Measurements from ENCODE around the gene SERPINH1. TPM values are rescaled to one million over a fixed set of nuclear protein-coding genes. Genes with fewer than 3 reads are reported as not detected.

The SERPINH1 gene
- polyA plus RNA-seq, 2 of the 4 experiments (the other 2 are of a cell fraction): 70.7 to 162 TPM

DNA sequence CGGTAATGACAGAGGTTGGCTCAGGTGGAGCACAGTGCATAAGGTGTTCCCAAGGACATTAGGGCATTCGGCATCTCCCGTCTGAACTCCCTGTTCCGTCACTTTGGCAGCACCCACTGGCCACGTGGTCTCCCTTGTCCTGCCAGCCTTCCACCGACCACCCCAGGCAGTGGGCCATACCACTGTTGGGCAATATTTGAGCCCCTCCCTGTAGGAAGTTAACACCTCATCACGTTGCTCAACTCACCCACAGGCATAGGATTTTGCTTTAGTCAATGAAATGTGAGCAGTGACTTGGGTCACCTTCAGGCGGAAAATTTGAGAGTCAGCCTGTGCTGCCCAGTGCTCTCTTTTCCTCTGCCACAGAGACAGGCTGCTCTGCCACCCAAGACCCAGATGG, 44.0 kb downstream of the SERPINH1 start:
- no peak overlapping the region for H3K4me3 ChIP-seq
- DNase-seq (ENCODE audit: low read depth in 1 of 2, low spot score in 1 of 2) (no peak), ATAC-seq (no peak), FAIRE-seq (no peak)
- no peaks in the 10 kb centered on the region for H3K9me3 ChIP-seq
- TF ChIP-seq ATOH8 (CRISPR knock-in tag; IDR thresholded peaks at IDR 0.05; ENCODE audit: low read depth) (no peak), JUNB (IDR thresholded peaks at IDR 0.05) (no peak), ZNF302 (CRISPR knock-in tag; IDR thresholded peaks at IDR 0.05) (no peak), JUN (IDR thresholded peaks at IDR 0.05) (no peak), NR3C1 (IDR thresholded peaks at IDR 0.05) (no peak)
- H3K4me2 ChIP-seq: no peak overlapping the region
- POLR2A ChIA-PET: no interaction called here
- H3K27ac ChIP-seq: no peak overlapping the region
- peaks cover 15% of the 10 kb centered on the region for H3K4me1 ChIP-seq
- CTCF ChIA-PET: interaction anchor here (1.3 kb wide), 1 partner anchor 8 kb away, joined by 5 read pairs; no protein-coding TSS in a partner anchor
- WGBS (ENCODE audit: missing lambda C conversion rate): 66% methylated on average over 8 of the region's 8 CpGs

- TF ChIP-seq, protein P1, sequence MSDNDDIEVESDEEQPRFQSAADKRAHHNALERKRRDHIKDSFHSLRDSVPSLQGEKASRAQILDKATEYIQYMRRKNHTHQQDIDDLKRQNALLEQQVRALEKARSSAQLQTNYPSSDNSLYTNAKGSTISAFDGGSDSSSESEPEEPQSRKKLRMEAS (IDR thresholded peaks at IDR 0.05): no peak
- TF ChIP-seq POLR2AphosphoS2 (conservative IDR thresholded peaks at IDR 0.05; ENCODE audit: low read length) (no peak), SMC3 (IDR thresholded peaks at IDR 0.05) (no peak)
- H3K9me3 ChIP-seq: no peaks in the 10 kb centered on the region
- POLR2A ChIA-PET: no interaction called here
- DNase-seq (ENCODE audit: low read depth in 1 of 2, low spot score in 1 of 2): no peak
- WGBS (ENCODE audit: missing lambda C conversion rate): 20% methylated on average over 3 of the region's 3 CpGs
- CTCF ChIA-PET: interaction anchor here (4.5 kb wide), 1 partner anchor 12 kb away, joined by 22 read pairs; no protein-coding TSS in a partner anchor
- no peak overlapping the region for H3K27ac ChIP-seq
- ATAC-seq: no peak
- no peak for FAIRE-seq
- H3K4me1 ChIP-seq: no peaks in the 10 kb centered on the region
- no peak overlapping the region for H3K4me3 ChIP-seq
- H3K4me2 ChIP-seq: no peak overlapping the region
Observed at GRCh38 chr11:75611823-75612222, 49.8 kb downstream of the SERPINH1 start.

DNA sequence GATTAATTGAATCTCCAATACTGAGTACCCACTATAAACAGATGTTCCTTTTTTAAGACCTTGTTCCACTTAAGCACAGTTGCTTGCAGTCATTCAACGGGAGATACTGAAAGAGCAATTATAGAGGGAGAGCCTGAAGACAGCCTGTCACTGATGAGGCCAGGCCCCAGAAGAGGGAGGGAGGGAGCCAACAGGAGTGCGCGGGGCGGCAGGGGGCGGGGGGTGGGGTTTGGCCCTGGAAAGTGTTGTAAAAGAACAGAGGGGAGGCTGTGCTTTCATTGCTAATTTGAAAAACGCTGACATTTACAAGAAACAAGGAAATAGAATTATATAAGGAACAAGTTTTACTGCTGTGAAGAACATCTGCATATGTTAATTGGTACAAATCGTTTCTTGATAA, 53.7 kb downstream of the SERPINH1 start:
- CTCF ChIA-PET: interaction anchor here (0.8 to 0.9 kb wide), 2 partner anchors 25 to 38 kb away, joined by 3 read pairs; no protein-coding TSS in a partner anchor

DNA sequence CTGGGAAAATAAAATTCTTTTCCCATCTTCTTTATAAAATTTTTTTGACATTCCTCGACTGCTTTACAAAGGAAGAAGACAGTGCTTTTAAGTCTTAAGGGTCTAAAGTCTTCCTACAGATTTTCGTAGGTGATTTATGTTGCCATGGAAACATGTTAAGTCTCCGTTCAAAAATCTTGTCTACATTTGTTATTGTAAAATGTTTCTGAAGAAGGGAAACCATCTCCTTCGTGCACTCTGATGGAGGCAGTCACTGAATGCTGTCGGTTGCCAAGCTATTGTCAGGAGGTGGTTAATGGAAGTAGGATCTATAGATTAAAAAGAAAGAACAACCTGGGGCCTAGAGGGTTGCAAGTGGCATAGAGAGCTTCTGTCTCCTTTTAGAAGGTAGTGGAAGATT, 54.2 kb downstream of the SERPINH1 start:
- no peak for FAIRE-seq
- 51% methylated on average over 5 of the region's 5 CpGs for WGBS (ENCODE audit: missing lambda C conversion rate)
- H3K4me3 ChIP-seq: no peak overlapping the region
- POLR2A ChIA-PET: no interaction called here
- 0 out of 3 replicates have a peak, but pooled peaks cover 3% of the 10 kb centered on the region for H3K9me3 ChIP-seq
- no peaks in the 10 kb centered on the region for H3K4me1 ChIP-seq
- DNase-seq (ENCODE audit: low read depth in 1 of 2, low spot score in 1 of 2): no peak
- CTCF ChIA-PET: interaction anchor here (0.8 kb wide), 1 partner anchor 25 kb away, joined by 3 read pairs; no protein-coding TSS in a partner anchor
- no peak overlapping the region for H3K4me2 ChIP-seq
- ATAC-seq: no peak
- no peak overlapping the region for H3K27ac ChIP-seq
- TF ChIP-seq RARB (CRISPR knock-in tag; IDR thresholded peaks at IDR 0.05): no peak
- no peak for TF ChIP-seq MAFK (IDR thresholded peaks at IDR 0.05; ENCODE audit: partially characterized antibody)
- TF ChIP-seq, protein P1 (IDR thresholded peaks at IDR 0.05): no peak
- TF ChIP-seq, protein P2, sequence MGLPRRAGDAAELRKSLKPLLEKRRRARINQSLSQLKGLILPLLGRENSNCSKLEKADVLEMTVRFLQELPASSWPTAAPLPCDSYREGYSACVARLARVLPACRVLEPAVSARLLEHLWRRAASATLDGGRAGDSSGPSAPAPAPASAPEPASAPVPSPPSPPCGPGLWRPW (IDR thresholded peaks at IDR 0.05): no peak
- TF ChIP-seq RNF2 (IDR thresholded peaks at IDR 0.05; ENCODE audit: borderline replicate concordance, low read depth): no peak
- TF ChIP-seq POLR2A (IDR thresholded peaks at IDR 0.05; ENCODE audit: low read length): no peak
- no peak for TF ChIP-seq CBX8 (IDR thresholded peaks at IDR 0.05)
- TF ChIP-seq FOSB (CRISPR knock-in tag; IDR thresholded peaks at IDR 0.05): no peak

More for the DNA sequence above, 53.7 kb downstream of the SERPINH1 start:
- ATAC-seq: no peak
- H3K4me3 ChIP-seq: no peak overlapping the region
- no peak for TF ChIP-seq CHD2 (IDR thresholded peaks at IDR 0.05; ENCODE audit: low read length, partially characterized antibody)
- TF ChIP-seq HOXB13 (CRISPR knock-in tag; IDR thresholded peaks at IDR 0.05; ENCODE audit: low read depth): no peak
- TF ChIP-seq FOSB (CRISPR knock-in tag; IDR thresholded peaks at IDR 0.05): no peak
- TF ChIP-seq HOXA7 (CRISPR knock-in tag; IDR thresholded peaks at IDR 0.05): no peak
- TF ChIP-seq KDM5A (IDR thresholded peaks at IDR 0.05): no peak
- no peak for TF ChIP-seq CBX2 (IDR thresholded peaks at IDR 0.05; ENCODE audit: borderline replicate concordance, low read depth)
- no peak for TF ChIP-seq ZFP36 (IDR thresholded peaks at IDR 0.05; ENCODE audit: borderline replicate concordance, partially characterized antibody)
- TF ChIP-seq EP300 (IDR thresholded peaks at IDR 0.05): no peak
- no peak for TF ChIP-seq RFX5 (IDR thresholded peaks at IDR 0.05)
- no peak for TF ChIP-seq ATOH8 (CRISPR knock-in tag; IDR thresholded peaks at IDR 0.05; ENCODE audit: low read depth)
- no peak for TF ChIP-seq FOXS1 (CRISPR knock-in tag; IDR thresholded peaks at IDR 0.05)
- TF ChIP-seq RARB (CRISPR knock-in tag; IDR thresholded peaks at IDR 0.05): no peak
- TF ChIP-seq HOXB5 (CRISPR knock-in tag; IDR thresholded peaks at IDR 0.05): no peak
- WGBS (ENCODE audit: missing lambda C conversion rate): 67% methylated on average over 5 of the region's 7 CpGs
- H3K27ac ChIP-seq: no peak overlapping the region
- DNase-seq (ENCODE audit: low read depth in 1 of 2, low spot score in 1 of 2): no peak
- POLR2A ChIA-PET: no interaction called here
- 0 out of 3 replicates have a peak, but pooled peaks cover 3% of the 10 kb centered on the region for H3K9me3 ChIP-seq
- no peak for FAIRE-seq
- no peak overlapping the region for H3K4me2 ChIP-seq
- H3K4me1 ChIP-seq: no peaks in the 10 kb centered on the region
